Measurements from ENCODE around the gene APLNR. TPM values are rescaled to one million over a fixed set of nuclear protein-coding genes. Genes with fewer than 3 reads are reported as not detected.

Gene APLNR
- total and polyA plus RNA-seq, 4 donors, result 3.2 to 39.4 (median 4.0) TPM

DNA sequence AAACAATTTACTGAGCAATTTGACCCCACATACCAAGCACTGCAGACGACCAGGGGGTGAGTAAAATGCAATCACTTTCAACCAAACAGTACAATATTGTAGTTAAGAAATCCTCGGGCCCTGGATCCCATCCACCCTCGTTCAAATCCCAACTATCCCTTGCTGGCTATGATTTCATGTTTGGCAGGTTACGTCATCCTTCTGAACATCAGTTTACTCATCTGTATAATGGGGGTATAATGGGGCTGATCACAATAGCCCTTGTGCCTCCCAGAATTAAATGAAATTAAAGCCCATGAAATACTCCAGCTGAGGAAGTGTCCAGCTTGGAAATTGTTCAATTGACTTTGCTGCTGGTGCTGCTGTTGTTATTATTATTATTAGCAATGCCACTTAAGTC, 20.6 kb downstream of the APLNR start:
- Histone ChIP-seq H3K9ac (ENCODE audit: low read depth in 1 of 2, low read length in 2 of 2) (no peak overlapping the region), H3K9me3 (ENCODE audit: control insufficient read depth in 4 of 4, low read length in 3 of 4) (no peaks in the 10 kb centered on the region), H3K4me3 (ENCODE audit: low read depth in 1 of 3, low read length in 3 of 3) (no peak overlapping the region), H3K4me1 (ENCODE audit: control insufficient read depth in 4 of 4, insufficient read depth in 4 of 4, low read length in 3 of 4) (peaks cover 0 to 4% (median 0%) of the 10 kb centered on the region in 4 donors), H3K27ac (ENCODE audit: low read depth in 1 of 2, low read length in 2 of 2) (no peak overlapping the region), H3K36me3 (ENCODE audit: control insufficient read depth in 4 of 4, insufficient read depth in 3 of 4, low read depth in 1 of 4, low read length in 3 of 4) (no peaks in the 10 kb centered on the region), H3K27me3 (ENCODE audit: control insufficient read depth in 4 of 4, insufficient read depth in 4 of 4, low read length in 3 of 4) (no peaks in the 10 kb centered on the region)
- 79% methylated on average over 4 of the region's 4 CpGs for WGBS
- TF ChIP-seq, protein P1, sequence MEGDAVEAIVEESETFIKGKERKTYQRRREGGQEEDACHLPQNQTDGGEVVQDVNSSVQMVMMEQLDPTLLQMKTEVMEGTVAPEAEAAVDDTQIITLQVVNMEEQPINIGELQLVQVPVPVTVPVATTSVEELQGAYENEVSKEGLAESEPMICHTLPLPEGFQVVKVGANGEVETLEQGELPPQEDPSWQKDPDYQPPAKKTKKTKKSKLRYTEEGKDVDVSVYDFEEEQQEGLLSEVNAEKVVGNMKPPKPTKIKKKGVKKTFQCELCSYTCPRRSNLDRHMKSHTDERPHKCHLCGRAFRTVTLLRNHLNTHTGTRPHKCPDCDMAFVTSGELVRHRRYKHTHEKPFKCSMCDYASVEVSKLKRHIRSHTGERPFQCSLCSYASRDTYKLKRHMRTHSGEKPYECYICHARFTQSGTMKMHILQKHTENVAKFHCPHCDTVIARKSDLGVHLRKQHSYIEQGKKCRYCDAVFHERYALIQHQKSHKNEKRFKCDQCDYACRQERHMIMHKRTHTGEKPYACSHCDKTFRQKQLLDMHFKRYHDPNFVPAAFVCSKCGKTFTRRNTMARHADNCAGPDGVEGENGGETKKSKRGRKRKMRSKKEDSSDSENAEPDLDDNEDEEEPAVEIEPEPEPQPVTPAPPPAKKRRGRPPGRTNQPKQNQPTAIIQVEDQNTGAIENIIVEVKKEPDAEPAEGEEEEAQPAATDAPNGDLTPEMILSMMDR (IDR thresholded peaks at IDR 0.05; ENCODE audit: low read depth, low read length, missing input control), result no peak
- TF ChIP-seq EGR1 (IDR thresholded peaks at IDR 0.05; ENCODE audit: low read depth in 2 of 2), result no peak
- TF ChIP-seq FOXA2 (IDR thresholded peaks at IDR 0.05), result no peak
- TF ChIP-seq RXRA (IDR thresholded peaks at IDR 0.05), result no peak
- TF ChIP-seq, protein P2, sequence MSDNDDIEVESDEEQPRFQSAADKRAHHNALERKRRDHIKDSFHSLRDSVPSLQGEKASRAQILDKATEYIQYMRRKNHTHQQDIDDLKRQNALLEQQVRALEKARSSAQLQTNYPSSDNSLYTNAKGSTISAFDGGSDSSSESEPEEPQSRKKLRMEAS (IDR thresholded peaks at IDR 0.05), result no peak
- no peak for TF ChIP-seq HNF4A (conservative IDR thresholded peaks at IDR 0.05)
- TF ChIP-seq, protein P3, sequence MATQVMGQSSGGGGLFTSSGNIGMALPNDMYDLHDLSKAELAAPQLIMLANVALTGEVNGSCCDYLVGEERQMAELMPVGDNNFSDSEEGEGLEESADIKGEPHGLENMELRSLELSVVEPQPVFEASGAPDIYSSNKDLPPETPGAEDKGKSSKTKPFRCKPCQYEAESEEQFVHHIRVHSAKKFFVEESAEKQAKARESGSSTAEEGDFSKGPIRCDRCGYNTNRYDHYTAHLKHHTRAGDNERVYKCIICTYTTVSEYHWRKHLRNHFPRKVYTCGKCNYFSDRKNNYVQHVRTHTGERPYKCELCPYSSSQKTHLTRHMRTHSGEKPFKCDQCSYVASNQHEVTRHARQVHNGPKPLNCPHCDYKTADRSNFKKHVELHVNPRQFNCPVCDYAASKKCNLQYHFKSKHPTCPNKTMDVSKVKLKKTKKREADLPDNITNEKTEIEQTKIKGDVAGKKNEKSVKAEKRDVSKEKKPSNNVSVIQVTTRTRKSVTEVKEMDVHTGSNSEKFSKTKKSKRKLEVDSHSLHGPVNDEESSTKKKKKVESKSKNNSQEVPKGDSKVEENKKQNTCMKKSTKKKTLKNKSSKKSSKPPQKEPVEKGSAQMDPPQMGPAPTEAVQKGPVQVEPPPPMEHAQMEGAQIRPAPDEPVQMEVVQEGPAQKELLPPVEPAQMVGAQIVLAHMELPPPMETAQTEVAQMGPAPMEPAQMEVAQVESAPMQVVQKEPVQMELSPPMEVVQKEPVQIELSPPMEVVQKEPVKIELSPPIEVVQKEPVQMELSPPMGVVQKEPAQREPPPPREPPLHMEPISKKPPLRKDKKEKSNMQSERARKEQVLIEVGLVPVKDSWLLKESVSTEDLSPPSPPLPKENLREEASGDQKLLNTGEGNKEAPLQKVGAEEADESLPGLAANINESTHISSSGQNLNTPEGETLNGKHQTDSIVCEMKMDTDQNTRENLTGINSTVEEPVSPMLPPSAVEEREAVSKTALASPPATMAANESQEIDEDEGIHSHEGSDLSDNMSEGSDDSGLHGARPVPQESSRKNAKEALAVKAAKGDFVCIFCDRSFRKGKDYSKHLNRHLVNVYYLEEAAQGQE (IDR thresholded peaks at IDR 0.05), result no peak
- no peak for TF ChIP-seq NR2F2 (IDR thresholded peaks at IDR 0.05)
- no peak for TF ChIP-seq FOXA1 (IDR thresholded peaks at IDR 0.05)
- TF ChIP-seq, protein P4, sequence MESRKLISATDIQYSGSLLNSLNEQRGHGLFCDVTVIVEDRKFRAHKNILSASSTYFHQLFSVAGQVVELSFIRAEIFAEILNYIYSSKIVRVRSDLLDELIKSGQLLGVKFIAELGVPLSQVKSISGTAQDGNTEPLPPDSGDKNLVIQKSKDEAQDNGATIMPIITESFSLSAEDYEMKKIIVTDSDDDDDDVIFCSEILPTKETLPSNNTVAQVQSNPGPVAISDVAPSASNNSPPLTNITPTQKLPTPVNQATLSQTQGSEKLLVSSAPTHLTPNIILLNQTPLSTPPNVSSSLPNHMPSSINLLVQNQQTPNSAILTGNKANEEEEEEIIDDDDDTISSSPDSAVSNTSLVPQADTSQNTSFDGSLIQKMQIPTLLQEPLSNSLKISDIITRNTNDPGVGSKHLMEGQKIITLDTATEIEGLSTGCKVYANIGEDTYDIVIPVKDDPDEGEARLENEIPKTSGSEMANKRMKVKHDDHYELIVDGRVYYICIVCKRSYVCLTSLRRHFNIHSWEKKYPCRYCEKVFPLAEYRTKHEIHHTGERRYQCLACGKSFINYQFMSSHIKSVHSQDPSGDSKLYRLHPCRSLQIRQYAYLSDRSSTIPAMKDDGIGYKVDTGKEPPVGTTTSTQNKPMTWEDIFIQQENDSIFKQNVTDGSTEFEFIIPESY (IDR thresholded peaks at IDR 0.05), result no peak
- no peak for TF ChIP-seq TAF1 (conservative IDR thresholded peaks at IDR 0.05)
- no peak for TF ChIP-seq RAD21 (IDR thresholded peaks at IDR 0.05)
- TF ChIP-seq, protein P5, sequence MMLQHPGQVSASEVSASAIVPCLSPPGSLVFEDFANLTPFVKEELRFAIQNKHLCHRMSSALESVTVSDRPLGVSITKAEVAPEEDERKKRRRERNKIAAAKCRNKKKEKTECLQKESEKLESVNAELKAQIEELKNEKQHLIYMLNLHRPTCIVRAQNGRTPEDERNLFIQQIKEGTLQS (IDR thresholded peaks at IDR 0.05), result no peak
- TF ChIP-seq HNF4G (IDR thresholded peaks at IDR 0.05), result no peak
- no peak for TF ChIP-seq YY1 (IDR thresholded peaks at IDR 0.05)
- DNase-seq (ENCODE audit: low spot score), result no peak

DNA sequence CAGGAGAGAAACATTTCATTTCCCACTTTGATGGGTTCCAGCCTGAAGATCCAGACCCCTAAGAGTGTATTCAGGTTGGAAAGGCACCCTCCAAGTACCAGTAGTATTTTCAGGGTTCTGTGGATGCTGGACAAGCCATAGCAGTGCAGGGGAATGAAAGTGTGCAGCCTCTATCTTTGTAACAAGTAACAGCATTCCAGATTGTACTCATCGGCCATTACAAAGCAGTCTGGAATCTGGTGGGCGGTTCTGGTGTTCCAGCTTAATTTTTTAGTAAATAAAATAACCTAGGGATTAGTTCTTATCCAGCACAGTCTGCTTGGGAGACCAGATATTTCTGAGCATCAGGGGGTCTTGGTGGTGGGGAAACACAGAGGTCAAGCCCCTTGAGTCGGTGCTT, 22.6 kb downstream of the APLNR start:
- H3K9ac ChIP-seq (ENCODE audit: low read depth in 1 of 2, low read length in 2 of 2), result no peak overlapping the region
- H3K4me3 ChIP-seq (ENCODE audit: low read depth in 1 of 3, low read length in 3 of 3), result no peak overlapping the region
- H3K27me3 ChIP-seq (ENCODE audit: control insufficient read depth in 4 of 4, insufficient read depth in 4 of 4, low read length in 3 of 4), result no peaks in the 10 kb centered on the region
- TF ChIP-seq, protein P2 (IDR thresholded peaks at IDR 0.05), result no peak
- TF ChIP-seq, protein P4 (IDR thresholded peaks at IDR 0.05), result no peak
- 59% methylated on average over 3 of the region's 3 CpGs for WGBS
- H3K4me1 ChIP-seq (ENCODE audit: control insufficient read depth in 4 of 4, insufficient read depth in 4 of 4, low read length in 3 of 4), result peaks cover 0 to 4% (median under 1%) of the 10 kb centered on the region in 4 donors
- H3K36me3 ChIP-seq (ENCODE audit: control insufficient read depth in 4 of 4, insufficient read depth in 3 of 4, low read depth in 1 of 4, low read length in 3 of 4), result no peaks in the 10 kb centered on the region
- H3K27ac ChIP-seq (ENCODE audit: low read depth in 1 of 2, low read length in 2 of 2), result no peak overlapping the region
- no peaks in the 10 kb centered on the region for H3K9me3 ChIP-seq (ENCODE audit: control insufficient read depth in 4 of 4, low read length in 3 of 4)
- no peak for DNase-seq (ENCODE audit: low spot score)

Data from liver (tissue), 9 donors.